HepG2 (cell line): ENCODE measurements around the gene TRAF5. TPM values are rescaled to one million over a fixed set of nuclear protein-coding genes. Genes with fewer than 3 reads are reported as not detected.
A peak's percentile ranks its signal among the peaks of the same experiment; 100 is the strongest.

Experiments used
- HOXA3 ChIP-seq: sonication (generic); formaldehyde crosslinking; IDR thresholded peaks from 2 replicates; pipeline ENCODE4 v1.5.0; 2020; ENCODE audit warnings: missing genetic modification reagents
- IRF1 ChIP-seq: sonication (generic); formaldehyde crosslinking; IDR thresholded peaks from 2 replicates; pipeline ENCODE4 v1.4.0; 2020; ENCODE audit warnings: low read depth, mild to moderate bottlenecking, missing genetic modification reagents
- MEIS1 ChIP-seq: sonication (generic); formaldehyde crosslinking; IDR thresholded peaks from 2 replicates; pipeline ENCODE4 v1.9.0; 2021; ENCODE audit warnings: mild to moderate bottlenecking, missing genetic modification reagents, moderate library complexity, borderline replicate concordance
- NFKBIZ ChIP-seq: IDR thresholded peaks from 2 replicates; pipeline ENCODE4 v1.6.1; 2018; ENCODE audit warnings: missing genetic modification reagents, missing compliant biosample characterization
- PAF1 ChIP-seq: IDR thresholded peaks from 2 replicates; pipeline ENCODE4 v1.6.1; 2016; ENCODE audit warnings: missing genetic modification reagents, missing compliant biosample characterization
- SP1 ChIP-seq, 2 experiments: fragments of 450-650 bp in 1 of 2; sonication (generic) in 1 of 2; formaldehyde crosslinking in 1 of 2; IDR thresholded peaks; 2 replicates each; pipeline versions ENCODE4 v1.4.0 to v1.6.1; 2016 to 2020; ENCODE audit warnings: missing genetic modification reagents in 1 of 2
- SYNCRIP ChIP-seq: fragments of 200-400 bp; formaldehyde crosslinking; IDR thresholded peaks from 2 replicates; pipeline ENCODE4 v1.6.1; 2018; ENCODE audit warnings: mild to moderate bottlenecking, low read depth, low read length; ENCODE audit not compliant: insufficient read depth
- TBX3 ChIP-seq: fragments of 450-650 bp; IDR thresholded peaks from 2 replicates; pipeline ENCODE4 v1.6.1; 2017; ENCODE audit warnings: antibody characterized with exemption, mild to moderate bottlenecking, inconsistent platforms, borderline replicate concordance
- THAP9 ChIP-seq: sonication (generic); formaldehyde crosslinking; IDR thresholded peaks from 2 replicates; pipeline ENCODE4; 2020; ENCODE audit warnings: missing genetic modification reagents, mild to moderate bottlenecking, borderline replicate concordance
- ZFP91 ChIP-seq: sonication (generic); formaldehyde crosslinking; IDR thresholded peaks from 2 replicates; pipeline ENCODE4 v1.9.0; 2022; ENCODE audit warnings: missing genetic modification reagents, mild to moderate bottlenecking, borderline replicate concordance
- ZNF318 ChIP-seq: sonication (generic); formaldehyde crosslinking; IDR thresholded peaks from 2 replicates; pipeline ENCODE4 v1.4.0; 2020; ENCODE audit warnings: mild to moderate bottlenecking, missing genetic modification reagents
- ZNF782 ChIP-seq: sonication (generic); formaldehyde crosslinking; IDR thresholded peaks from 2 replicates; pipeline ENCODE4 v1.4.0; 2020; ENCODE audit warnings: missing genetic modification reagents, mild to moderate bottlenecking, borderline replicate concordance
- ZSCAN31 ChIP-seq: sonication (generic); formaldehyde crosslinking; IDR thresholded peaks from 2 replicates; pipeline ENCODE4 v1.5.0; 2020; ENCODE audit warnings: low read depth, mild to moderate bottlenecking, missing genetic modification reagents
- polyA plus RNA-seq, 8 experiments: library from polyadenylated mRNA; depleted of rRNA in 3 of 8; stranded (reverse) in 7 of 8; unstranded in 1 of 8; fragments of >200 nt; fragmentation: Illumina TruSeq in 4 of 8; extraction: Trizol in 4 of 8; gene quantifications; 2 replicates each; pipeline versions ENCODE4 v1.2.1 to v1.2.3, GENCODE V29; 2011 to 2016; ENCODE audit warnings: low read depth in 4 of 8, missing spikeins in 1 of 8, mixed read lengths in 1 of 8; ENCODE audit not compliant: insufficient read depth in 1 of 8
- total RNA-seq, 5 experiments: library from RNA; depleted of rRNA; stranded (reverse); fragments of >200 nt; fragmentation: Illumina TruSeq; extraction: Trizol; gene quantifications; 2 replicates each; pipeline ENCODE4 v1.2.3, GENCODE V29; 2016; ENCODE audit warnings: low read depth in 1 of 5

The TRAF5 gene
- total and polyA plus RNA-seq, 2 of the 13 experiments (the other 11 are each of a cell fraction or from before 2014, with no cell fraction given): 0.27 to 1.6 TPM

- peak; percentile 85 for TF ChIP-seq THAP9 (CRISPR knock-in tag)
- no peak for TF ChIP-seq SP1 (IDR thresholded peaks at IDR 0.05)
- 0 out of 2 replicates have a peak, but pooled peaks have one; percentile 41 for TF ChIP-seq SP1 (CRISPR knock-in tag; IDR thresholded peaks at IDR 0.05)
- peak; percentile 96 for TF ChIP-seq HOXA3
- TF ChIP-seq MEIS1 (CRISPR knock-in tag): no peak; the same call in 1 of the 2 replicates
- TF ChIP-seq ZNF782: 0 out of 2 replicates have a peak, but pooled peaks have one; percentile 27
- no peak for TF ChIP-seq ZSCAN31
- no peak; the same call in 1 of the 2 replicates for TF ChIP-seq ZNF318 (CRISPR knock-in tag)
- TF ChIP-seq SYNCRIP: no peak
- TF ChIP-seq IRF1 (CRISPR knock-in tag): 0 out of 2 replicates have a peak, but pooled peaks have one; percentile 67
- TF ChIP-seq TBX3: peak; percentile 11; the same call in 1 of the 2 replicates
- no peak for TF ChIP-seq NFKBIZ (CRISPR knock-in tag)
- TF ChIP-seq ZFP91 (CRISPR knock-in tag): peak; percentile 84
- no peak for TF ChIP-seq PAF1
These were observed 56.3 kb downstream of the TRAF5 start (continued) for GRCh38 chr1:211382714-211383480.
